HG02973 (cell line): ENCODE data around the gene RBM45.
"Not testable (repeated sequence)": the region's sequence is repeated elsewhere in the genome, so short reads cannot be mapped to it uniquely, and the experiment has no call there.

Experiments
- ATAC-seq: cut with Tn5 transposase; IDR thresholded peaks from one replicate; pipeline ENCODE4 v1.9.1; 2021; ENCODE audit warnings: moderate library complexity; ENCODE audit not compliant: unreplicated experiment

The RBM45 gene, protein sequence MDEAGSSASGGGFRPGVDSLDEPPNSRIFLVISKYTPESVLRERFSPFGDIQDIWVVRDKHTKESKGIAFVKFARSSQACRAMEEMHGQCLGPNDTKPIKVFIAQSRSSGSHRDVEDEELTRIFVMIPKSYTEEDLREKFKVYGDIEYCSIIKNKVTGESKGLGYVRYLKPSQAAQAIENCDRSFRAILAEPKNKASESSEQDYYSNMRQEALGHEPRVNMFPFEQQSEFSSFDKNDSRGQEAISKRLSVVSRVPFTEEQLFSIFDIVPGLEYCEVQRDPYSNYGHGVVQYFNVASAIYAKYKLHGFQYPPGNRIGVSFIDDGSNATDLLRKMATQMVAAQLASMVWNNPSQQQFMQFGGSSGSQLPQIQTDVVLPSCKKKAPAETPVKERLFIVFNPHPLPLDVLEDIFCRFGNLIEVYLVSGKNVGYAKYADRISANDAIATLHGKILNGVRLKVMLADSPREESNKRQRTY

DNA sequence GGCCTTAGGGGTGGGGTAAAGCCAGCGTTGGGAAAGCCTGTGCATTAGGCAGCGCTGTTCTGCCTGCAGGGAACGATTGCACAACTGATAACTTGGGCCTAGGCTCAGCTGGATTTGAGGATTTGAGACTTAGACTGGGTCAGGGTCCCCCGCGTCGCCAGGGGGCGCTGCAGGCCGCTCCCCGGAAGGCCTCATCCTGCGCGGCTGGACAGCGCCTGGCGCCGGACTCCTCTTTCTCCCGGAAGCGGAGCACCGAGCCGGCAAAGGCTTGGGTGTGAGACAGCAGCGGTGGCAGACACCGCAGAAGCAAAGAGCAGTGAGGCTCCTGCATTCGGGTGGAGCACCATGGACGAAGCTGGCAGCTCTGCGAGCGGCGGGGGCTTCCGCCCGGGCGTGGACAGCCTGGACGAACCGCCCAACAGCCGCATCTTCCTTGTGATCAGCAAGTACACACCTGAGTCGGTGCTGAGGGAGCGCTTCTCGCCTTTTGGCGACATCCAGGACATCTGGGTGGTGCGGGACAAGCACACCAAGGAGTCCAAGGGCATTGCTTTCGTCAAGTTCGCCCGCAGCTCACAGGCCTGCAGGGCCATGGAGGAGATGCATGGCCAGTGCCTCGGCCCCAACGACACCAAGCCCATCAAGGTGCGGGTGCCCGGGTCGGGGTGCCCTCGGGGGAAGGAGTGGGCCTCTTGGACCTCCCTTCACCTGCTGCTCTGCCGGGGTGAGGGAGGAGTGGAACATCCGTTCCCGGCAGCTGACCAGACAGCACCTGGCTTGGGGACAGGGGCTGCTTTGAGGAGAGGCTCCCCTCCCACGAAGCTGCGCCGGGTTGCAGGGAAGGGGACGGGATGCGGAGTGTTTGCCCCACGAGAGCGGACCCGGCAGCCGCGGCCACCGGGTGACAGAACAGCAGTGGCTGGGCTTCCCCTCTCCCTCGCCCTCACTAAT lies at the start of gene RBM45:
Gene RBM45, plus strand, starts transcription at position 236 of the 951 bp plus-strand sequence. Its CDS starts 110 bp downstream, at position 346.
- peak; percentile 86 for ATAC-seq

DNA sequence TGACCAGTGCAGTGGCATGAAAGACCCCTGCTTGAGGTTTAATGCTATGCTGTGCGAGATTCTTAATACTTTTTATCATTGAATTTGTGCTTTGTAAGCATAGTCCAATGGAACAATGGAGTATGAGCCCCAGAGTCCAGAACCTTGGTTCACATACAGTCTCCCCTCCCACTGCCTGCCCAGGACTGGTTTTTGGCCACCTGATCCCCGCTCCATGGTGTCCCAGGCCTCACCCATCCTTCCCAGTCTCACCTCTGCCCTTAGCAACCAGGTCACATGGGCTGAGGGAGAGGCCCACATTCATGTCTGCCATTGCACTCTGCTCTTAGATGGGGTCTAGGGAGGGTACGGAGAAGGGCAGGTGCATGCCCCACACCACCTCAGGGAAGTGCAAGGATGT lies 45.9 kb upstream of the RBM45 start:
- no peak for ATAC-seq

DNA sequence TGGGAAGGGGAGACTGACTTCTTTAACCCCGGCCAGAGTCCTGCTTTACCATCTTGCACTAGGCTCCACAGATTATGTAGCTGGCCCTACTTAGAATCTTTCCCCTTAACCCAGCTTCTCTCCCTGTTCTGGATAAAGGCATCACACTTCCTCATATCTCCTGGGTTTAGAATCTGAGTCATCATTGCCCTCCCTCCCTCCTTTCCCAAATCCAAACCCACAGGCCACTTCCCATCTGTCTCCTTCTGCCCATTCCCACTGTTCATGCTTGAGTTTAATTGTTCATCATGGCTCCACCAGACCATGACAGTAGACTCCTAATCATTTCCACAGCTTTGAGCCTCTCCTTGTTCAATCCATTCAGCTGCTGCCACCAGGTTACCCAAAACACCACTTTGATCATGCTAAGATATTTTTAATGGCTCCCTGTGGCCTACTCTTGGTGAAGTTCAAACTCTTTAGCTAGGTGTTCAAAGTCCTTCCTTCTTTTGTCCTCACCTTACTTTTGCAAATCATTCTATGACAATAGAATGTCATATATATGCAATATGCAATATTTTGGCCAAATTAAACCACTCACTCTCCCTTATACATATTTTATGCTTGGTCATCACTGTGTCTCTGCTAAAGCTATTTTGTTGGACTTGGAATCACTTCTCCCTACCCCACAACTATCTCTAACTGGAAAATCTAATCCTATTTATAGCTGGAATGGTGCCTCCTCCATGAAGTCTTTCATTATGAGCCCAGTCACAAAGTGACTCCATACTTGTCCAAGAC lies 45.2 kb upstream of the RBM45 start:
- no peak for ATAC-seq

- no peak for ATAC-seq
These were observed 43.3 kb upstream of the RBM45 start for GRCh38 chr2:178068823-178069454.

DNA sequence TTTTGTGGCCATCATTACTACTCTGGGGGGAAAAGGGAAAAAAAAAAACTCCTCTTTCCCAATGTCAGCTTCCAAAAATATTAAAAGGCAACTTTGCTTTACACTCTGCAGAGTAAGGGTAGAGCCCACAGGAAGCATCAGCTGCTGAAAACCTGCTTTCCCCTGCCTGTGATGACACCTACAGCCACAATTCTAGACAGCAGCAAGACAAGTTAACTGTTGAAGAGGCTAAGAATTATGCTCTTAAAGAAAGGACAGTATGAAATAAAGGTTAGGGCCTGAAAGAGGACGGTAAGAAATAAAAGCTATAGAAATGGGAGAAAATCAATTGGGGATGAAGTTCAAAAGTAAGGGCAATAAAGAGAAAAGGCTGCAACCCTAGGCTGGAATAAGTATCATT lies 42.7 kb upstream of the RBM45 start:
- no peak for ATAC-seq

DNA sequence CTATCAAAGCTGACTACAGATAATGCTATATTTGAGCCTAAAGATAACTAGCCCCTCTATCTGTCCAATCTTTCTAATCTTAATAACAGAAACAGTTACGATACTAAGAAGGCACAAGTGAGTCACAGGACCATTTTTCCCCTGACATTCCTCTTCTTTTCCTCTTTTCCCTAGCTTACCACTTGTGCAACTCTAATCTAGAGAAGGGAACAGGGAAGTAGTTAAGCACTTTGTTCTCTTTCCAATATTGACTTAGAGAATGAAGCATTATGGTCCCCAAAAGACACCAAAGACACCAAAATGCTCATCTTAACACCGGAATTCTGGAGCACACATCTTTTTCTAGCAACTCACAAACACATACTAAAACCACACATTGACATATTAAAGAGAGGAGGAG lies 41.4 kb upstream of the RBM45 start:
- no peak for ATAC-seq

GRCh38 chr2:178072000-178072382 lies 40.2 kb upstream of the RBM45 start:
- no peak for ATAC-seq

GRCh38 chr2:178072383-178073301 lies 39.6 kb upstream of the RBM45 start, which contains the start of gene PDE11A:
Gene PDE11A (minus strand): TSS chr2:178072777. CDS start chr2:178072437, 340 bp downstream.
- peak; percentile 71 for ATAC-seq

DNA sequence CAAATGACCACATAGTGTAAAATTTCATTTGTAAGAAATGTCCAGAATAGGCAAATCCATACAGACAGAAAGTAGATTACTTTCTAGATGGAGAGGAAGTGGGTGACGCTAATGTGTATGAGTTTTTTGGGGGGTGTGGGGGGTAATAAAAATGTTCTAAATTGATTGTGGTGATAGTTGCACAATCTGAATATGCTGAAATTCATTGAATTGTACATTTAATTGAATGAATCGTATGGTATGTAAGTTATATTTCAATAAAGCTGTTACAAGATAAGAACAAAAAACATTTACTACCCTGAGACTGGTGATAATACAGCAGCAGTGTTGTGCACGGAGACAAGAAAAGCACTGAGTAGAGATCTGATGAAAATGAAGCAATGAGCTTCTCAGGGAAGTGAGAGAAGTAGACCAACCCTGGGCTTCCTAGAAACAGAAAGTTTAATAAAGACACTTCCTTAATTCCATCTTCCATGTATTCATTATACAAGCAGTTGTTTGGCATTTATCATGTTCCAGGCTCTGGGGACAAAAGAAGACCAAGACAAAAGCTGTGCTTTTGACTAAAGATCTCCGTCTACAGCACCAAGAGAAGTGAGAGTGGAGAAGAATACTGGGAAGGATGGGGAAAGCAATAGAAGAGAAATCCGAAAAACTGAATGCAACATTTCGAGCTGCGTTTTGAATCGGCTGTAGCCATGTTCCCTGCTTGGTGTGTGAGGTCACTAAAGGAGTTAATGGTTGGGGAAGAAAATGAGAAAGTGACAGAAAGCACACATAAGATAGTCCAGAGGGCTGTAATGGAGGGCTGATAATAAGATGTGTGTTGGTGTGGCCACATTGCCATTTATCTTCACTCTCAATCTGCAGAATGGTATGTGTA lies 37.9 kb upstream of the RBM45 start:
- no peak for ATAC-seq

GRCh38 chr2:178075006-178075326 lies 37.3 kb upstream of the RBM45 start:
- ATAC-seq: no peak

GRCh38 chr2:178076130-178076529 lies 36.1 kb upstream of the RBM45 start:
- ATAC-seq: no peak

GRCh38 chr2:178079279-178079678 lies 33.0 kb upstream of the RBM45 start:
- not testable (repeated sequence) for ATAC-seq

DNA sequence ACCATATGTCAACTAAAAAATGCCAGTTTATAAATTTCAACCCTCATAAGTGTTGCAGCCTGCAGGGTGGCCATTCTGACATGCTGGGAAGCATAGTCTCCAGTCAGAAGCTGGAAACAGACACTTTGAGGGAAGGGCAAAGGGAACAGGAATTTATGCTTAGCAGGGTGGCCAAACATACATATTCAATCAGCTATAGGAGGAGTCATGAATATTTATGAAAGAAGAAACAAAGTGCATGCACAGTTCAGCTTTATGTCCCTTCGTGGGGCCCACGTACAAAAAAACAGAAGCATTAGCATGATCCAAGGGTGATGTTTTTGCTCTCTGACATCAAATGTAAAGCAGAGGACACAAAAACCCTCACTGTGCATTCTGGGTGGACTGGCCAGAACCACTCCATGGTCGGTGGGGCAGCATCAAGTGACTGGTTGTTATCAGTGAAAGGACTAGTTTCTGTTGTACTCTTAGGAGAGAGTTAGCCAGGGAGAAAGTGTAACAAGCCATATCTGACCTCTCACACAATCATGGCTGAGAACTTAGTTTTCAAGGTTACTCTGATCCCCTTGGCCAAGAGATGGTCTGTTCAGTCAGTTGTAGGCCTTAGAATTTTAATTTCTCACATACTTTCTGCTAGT lies 29.7 kb upstream of the RBM45 start:
- ATAC-seq: no peak

- no peak for ATAC-seq
These were observed 28.0 kb upstream of the RBM45 start for GRCh38 chr2:178084273-178084672.

DNA sequence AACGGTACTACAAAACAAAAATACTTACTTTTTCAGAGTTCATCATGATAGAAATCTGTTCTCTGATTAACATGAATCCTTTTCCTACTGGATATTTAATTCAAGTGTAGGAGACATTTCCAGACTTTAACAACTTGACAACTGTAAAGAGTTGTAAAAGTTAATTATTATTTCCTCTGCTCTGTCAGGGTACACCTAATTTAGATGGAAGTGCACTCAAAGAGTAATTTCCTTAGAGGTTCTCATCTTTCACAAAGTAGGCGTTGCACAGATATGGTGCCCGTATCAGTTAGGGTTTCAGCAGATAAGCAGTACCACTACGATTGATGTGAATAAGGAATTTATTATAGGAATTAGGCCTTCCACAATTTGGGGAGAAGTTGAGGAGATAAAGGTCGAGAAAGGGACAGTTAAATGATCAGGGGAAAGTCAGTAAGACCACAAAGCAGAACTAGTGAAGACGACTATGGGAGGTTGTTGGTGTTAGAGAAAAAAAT lies 23.4 kb upstream of the RBM45 start:
- no peak for ATAC-seq

DNA sequence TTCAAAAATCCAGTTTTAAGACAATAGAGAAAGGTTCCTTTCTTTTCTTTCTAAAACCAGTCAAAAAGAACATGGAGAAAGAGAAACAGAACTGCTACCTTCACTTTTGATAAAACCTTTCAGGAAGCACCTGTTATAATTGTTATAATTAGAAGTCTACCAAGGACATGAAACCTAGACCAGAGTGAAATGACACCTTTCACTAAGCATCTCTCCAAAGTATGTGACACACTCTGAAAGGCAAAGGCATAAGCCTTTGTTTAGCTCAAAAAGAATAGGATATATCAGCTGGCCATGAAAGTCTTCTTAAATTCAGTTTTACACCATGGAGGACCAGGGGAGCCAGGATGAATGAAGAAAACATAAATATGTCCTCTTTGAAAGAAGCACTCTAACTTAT lies 18.8 kb upstream of the RBM45 start:
- no peak for ATAC-seq

DNA sequence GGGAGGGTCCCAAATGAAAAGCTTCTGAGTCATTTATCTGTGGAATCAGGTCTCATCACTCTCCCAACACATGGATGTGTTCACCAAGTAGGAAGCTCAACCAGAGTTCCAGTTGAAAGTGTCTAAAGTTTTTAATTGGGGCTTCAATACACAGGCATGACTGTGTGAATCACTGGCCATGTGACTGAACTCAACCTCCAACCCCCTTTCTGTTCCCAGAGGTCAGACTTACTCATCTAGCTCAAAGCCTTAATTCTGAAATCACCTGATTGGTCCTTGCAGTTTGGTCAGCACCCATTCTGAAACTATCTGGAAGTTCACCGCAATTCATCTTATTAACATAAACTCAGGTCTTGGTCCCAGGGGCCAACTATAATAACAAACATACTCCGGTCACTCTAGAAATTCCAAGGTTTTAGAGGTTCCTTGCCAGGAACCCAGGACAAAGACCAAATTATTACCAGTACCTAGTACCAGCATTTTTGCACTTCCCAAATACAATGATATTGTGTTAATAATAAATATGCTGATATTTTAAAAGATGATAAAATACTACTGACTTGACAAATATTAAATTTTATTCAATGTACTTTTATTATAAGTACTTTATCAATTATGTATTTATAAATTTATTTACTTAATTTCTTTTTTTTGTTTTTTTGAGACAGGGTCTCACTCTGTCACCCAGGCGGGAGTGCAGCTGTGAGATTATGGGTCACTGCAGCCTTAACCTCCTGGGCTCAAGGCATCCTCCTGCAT lies 10.7 kb upstream of the RBM45 start:
- no peak for ATAC-seq
